ENCODE results near the gene INSIG1. TPM values are rescaled to one million over a fixed set of nuclear protein-coding genes. Genes with fewer than 3 reads are reported as not detected.

INSIG1 gene
- total and polyA plus RNA-seq, 4 donors = 118 to 219 (median 193) TPM

DNA sequence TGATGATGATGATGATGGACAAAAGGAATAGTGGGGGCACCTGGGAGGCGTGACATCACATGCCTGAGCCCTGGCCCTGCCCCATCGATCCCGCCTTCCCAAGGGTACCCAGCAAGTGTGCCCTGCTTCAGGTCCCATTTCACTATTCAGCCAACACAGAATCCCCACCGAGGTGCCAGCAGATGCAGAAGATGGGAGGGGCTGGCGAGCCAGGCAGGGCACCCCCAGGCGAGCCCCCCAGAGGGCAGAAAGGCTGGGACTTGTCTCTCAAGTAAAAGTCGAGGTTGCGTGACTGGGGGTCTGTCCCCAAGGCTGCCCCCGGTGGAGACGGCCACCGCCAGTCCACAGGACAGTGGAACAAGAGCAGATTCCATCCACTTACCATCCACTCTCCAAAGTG is 57.5 kb downstream of the INSIG1 start:
- DNase-seq (ENCODE audit: low spot score) = no peak
- peaks cover 0 to 3% (median 0%) of the 10 kb centered on the region in 4 donors for H3K27me3 ChIP-seq (ENCODE audit: control insufficient read depth in 4 of 4, insufficient read depth in 4 of 4, low read length in 3 of 4)
- H3K9ac ChIP-seq (ENCODE audit: low read depth in 1 of 2, low read length in 2 of 2) = no peak overlapping the region
- no peak for TF ChIP-seq HNF4G (IDR thresholded peaks at IDR 0.05)
- TF ChIP-seq MAX (IDR thresholded peaks at IDR 0.05) = no peak
- TF ChIP-seq HNF4A (conservative IDR thresholded peaks at IDR 0.05) = no peak
- TF ChIP-seq, protein P1, sequence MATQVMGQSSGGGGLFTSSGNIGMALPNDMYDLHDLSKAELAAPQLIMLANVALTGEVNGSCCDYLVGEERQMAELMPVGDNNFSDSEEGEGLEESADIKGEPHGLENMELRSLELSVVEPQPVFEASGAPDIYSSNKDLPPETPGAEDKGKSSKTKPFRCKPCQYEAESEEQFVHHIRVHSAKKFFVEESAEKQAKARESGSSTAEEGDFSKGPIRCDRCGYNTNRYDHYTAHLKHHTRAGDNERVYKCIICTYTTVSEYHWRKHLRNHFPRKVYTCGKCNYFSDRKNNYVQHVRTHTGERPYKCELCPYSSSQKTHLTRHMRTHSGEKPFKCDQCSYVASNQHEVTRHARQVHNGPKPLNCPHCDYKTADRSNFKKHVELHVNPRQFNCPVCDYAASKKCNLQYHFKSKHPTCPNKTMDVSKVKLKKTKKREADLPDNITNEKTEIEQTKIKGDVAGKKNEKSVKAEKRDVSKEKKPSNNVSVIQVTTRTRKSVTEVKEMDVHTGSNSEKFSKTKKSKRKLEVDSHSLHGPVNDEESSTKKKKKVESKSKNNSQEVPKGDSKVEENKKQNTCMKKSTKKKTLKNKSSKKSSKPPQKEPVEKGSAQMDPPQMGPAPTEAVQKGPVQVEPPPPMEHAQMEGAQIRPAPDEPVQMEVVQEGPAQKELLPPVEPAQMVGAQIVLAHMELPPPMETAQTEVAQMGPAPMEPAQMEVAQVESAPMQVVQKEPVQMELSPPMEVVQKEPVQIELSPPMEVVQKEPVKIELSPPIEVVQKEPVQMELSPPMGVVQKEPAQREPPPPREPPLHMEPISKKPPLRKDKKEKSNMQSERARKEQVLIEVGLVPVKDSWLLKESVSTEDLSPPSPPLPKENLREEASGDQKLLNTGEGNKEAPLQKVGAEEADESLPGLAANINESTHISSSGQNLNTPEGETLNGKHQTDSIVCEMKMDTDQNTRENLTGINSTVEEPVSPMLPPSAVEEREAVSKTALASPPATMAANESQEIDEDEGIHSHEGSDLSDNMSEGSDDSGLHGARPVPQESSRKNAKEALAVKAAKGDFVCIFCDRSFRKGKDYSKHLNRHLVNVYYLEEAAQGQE (IDR thresholded peaks at IDR 0.05) = no peak
- no peak for TF ChIP-seq EGR1 (IDR thresholded peaks at IDR 0.05; ENCODE audit: low read depth in 2 of 2)
- no peaks in the 10 kb centered on the region for H3K36me3 ChIP-seq (ENCODE audit: control insufficient read depth in 4 of 4, insufficient read depth in 3 of 4, low read depth in 1 of 4, low read length in 3 of 4)
- no peak overlapping the region for H3K4me3 ChIP-seq (ENCODE audit: low read depth in 1 of 3, low read length in 3 of 3)
- H3K27ac ChIP-seq (ENCODE audit: low read depth in 1 of 2, low read length in 2 of 2) = no peak overlapping the region
- 78% methylated on average over 11 of the region's 11 CpGs for WGBS
- no peaks in the 10 kb centered on the region for H3K4me1 ChIP-seq (ENCODE audit: control insufficient read depth in 4 of 4, insufficient read depth in 4 of 4, low read length in 3 of 4)
- no peaks in the 10 kb centered on the region for H3K9me3 ChIP-seq (ENCODE audit: control insufficient read depth in 4 of 4, low read length in 3 of 4)

DNA sequence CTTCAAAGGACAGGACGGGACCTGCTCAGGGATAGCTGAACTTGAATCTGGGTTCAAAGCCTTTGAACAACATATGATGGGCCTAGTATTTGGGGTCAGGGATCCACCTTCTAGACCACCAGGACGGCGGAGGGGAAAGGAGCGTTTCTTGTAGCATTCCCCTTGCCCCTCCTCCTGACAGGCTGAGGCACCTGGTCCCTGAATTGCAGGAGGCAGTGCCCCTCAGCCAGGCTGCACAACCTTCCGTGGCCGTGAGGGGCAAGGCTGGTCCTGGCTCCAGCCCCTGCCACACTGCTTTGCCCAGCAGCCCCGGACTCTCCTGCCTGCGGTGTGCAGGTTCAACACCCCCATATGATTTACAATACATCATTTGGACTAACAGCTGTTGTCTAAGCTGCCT is 58.1 kb downstream of the INSIG1 start:
- no peak for DNase-seq (ENCODE audit: low spot score)
- Histone ChIP-seq H3K4me3 (ENCODE audit: low read depth in 1 of 3, low read length in 3 of 3) (no peak overlapping the region), H3K9ac (ENCODE audit: low read depth in 1 of 2, low read length in 2 of 2) (no peak overlapping the region), H3K36me3 (ENCODE audit: control insufficient read depth in 4 of 4, insufficient read depth in 3 of 4, low read depth in 1 of 4, low read length in 3 of 4) (no peaks in the 10 kb centered on the region), H3K9me3 (ENCODE audit: control insufficient read depth in 4 of 4, low read length in 3 of 4) (no peaks in the 10 kb centered on the region), H3K4me1 (ENCODE audit: control insufficient read depth in 4 of 4, insufficient read depth in 4 of 4, low read length in 3 of 4) (no peaks in the 10 kb centered on the region), H3K27me3 (ENCODE audit: control insufficient read depth in 4 of 4, insufficient read depth in 4 of 4, low read length in 3 of 4) (peaks cover 0 to 3% (median 0%) of the 10 kb centered on the region in 4 donors), H3K27ac (ENCODE audit: low read depth in 1 of 2, low read length in 2 of 2) (no peak overlapping the region)
- 79% methylated on average over 8 of the region's 8 CpGs for WGBS
- TF ChIP-seq HNF4G (IDR thresholded peaks at IDR 0.05) = no peak
- no peak for TF ChIP-seq GABPA (IDR thresholded peaks at IDR 0.05 in 1 of 2, conservative IDR thresholded peaks at IDR 0.05 in 1 of 2)
- TF ChIP-seq, protein P2, sequence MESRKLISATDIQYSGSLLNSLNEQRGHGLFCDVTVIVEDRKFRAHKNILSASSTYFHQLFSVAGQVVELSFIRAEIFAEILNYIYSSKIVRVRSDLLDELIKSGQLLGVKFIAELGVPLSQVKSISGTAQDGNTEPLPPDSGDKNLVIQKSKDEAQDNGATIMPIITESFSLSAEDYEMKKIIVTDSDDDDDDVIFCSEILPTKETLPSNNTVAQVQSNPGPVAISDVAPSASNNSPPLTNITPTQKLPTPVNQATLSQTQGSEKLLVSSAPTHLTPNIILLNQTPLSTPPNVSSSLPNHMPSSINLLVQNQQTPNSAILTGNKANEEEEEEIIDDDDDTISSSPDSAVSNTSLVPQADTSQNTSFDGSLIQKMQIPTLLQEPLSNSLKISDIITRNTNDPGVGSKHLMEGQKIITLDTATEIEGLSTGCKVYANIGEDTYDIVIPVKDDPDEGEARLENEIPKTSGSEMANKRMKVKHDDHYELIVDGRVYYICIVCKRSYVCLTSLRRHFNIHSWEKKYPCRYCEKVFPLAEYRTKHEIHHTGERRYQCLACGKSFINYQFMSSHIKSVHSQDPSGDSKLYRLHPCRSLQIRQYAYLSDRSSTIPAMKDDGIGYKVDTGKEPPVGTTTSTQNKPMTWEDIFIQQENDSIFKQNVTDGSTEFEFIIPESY (IDR thresholded peaks at IDR 0.05) = no peak
- TF ChIP-seq HNF4A (conservative IDR thresholded peaks at IDR 0.05) = no peak
- no peak for TF ChIP-seq TAF1 (conservative IDR thresholded peaks at IDR 0.05)
- TF ChIP-seq RXRA (IDR thresholded peaks at IDR 0.05) = no peak
- TF ChIP-seq CTCF (IDR thresholded peaks at IDR 0.05; ENCODE audit: low read depth, low read length, missing input control) = no peak
- no peak for TF ChIP-seq FOXA2 (IDR thresholded peaks at IDR 0.05)
- TF ChIP-seq MAX (IDR thresholded peaks at IDR 0.05) = no peak
- TF ChIP-seq, protein P3, sequence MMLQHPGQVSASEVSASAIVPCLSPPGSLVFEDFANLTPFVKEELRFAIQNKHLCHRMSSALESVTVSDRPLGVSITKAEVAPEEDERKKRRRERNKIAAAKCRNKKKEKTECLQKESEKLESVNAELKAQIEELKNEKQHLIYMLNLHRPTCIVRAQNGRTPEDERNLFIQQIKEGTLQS (IDR thresholded peaks at IDR 0.05) = no peak

Measured in liver (tissue), 9 donors.